Thymus (tissue), 11 donors: ENCODE results near the gene CADPS2. TPM values are rescaled to one million over a fixed set of nuclear protein-coding genes. Genes with fewer than 3 reads are reported as not detected.
"Not testable (repeated sequence)": the region's sequence is repeated elsewhere in the genome, so short reads cannot be mapped to it uniquely, and the experiment has no call there.

Experiments used
- DNase-seq, 9 donors: peaks; one replicate each; pipeline ENCODE4 v3.0.0-alpha.2; 2013; ENCODE audit warnings: low spot score in 9 of 9, low read depth in 6 of 9, missing footprints in 1 of 9
- H3K27ac ChIP-seq, 2 donors: one replicate each; pipeline ENCODE4 v1.5.1; 2013; ENCODE audit warnings: control low read depth in 1 of 2, low read depth in 1 of 2, low read length in 1 of 2, mild to moderate bottlenecking in 1 of 2, moderate library complexity in 1 of 2
- H3K27me3 ChIP-seq, 2 donors: one replicate each; pipeline ENCODE4 v1.5.1; 2013; ENCODE audit warnings: low read length in 1 of 2; ENCODE audit not compliant: control insufficient read depth in 2 of 2, insufficient read depth in 1 of 2
- H3K36me3 ChIP-seq, 2 donors: one replicate each; pipeline ENCODE4 v1.5.1; 2013; ENCODE audit warnings: low read length in 1 of 2, mild to moderate bottlenecking in 1 of 2, moderate library complexity in 1 of 2; ENCODE audit not compliant: control insufficient read depth in 2 of 2, insufficient read depth in 2 of 2
- H3K4me1 ChIP-seq, 2 donors: one replicate each; pipeline ENCODE4 v1.5.1; 2013; ENCODE audit warnings: low read length in 2 of 2; ENCODE audit not compliant: control insufficient read depth in 2 of 2, insufficient read depth in 2 of 2
- H3K4me3 ChIP-seq, 2 donors: one replicate each; pipeline ENCODE4 v1.5.1; 2013; ENCODE audit warnings: low read length in 2 of 2, control low read depth in 1 of 2, mild to moderate bottlenecking in 1 of 2
- H3K9me3 ChIP-seq, 2 donors: one replicate each; pipeline ENCODE4 v1.5.1; 2013; ENCODE audit warnings: low read length in 1 of 2, mild to moderate bottlenecking in 1 of 2; ENCODE audit not compliant: control insufficient read depth in 2 of 2, insufficient read depth in 1 of 2
- WGBS: extraction: QIAGEN DNeasy Blood & Tissue Kit; methylation state at CpG from one replicate; pipeline ENCODE4 v1.1.7; 2013; 5-methylcytosine and 5-hydroxymethylcytosine counted together
- polyA plus RNA-seq: library from polyadenylated mRNA; stranded (reverse); fragments of 200-250 nt; gene quantifications from one replicate; pipeline ENCODE4 v1.2.3, GENCODE V29; 2013
- total RNA-seq: library from RNA; stranded (reverse); fragments of 120-200 nt; gene quantifications from one replicate; pipeline ENCODE4 v1.2.4, GENCODE V29; 2013
- donor health status: healthy.

The CADPS2 gene
- total and polyA plus RNA-seq, 2 donors: 7.4 to 9.5 TPM

GRCh38 chr7:122692769-122693309 lies 193.4 kb downstream of the CADPS2 start:
- WGBS: 96% methylated on average over 3 of the region's 3 CpGs

GRCh38 chr7:122691569-122692235 lies 194.6 kb downstream of the CADPS2 start:
- H3K27me3 ChIP-seq: no peaks in the 10 kb centered on the region
- no peaks in the 10 kb centered on the region for H3K36me3 ChIP-seq
- peaks cover 0 to 17% of the 10 kb centered on the region in 2 donors for H3K9me3 ChIP-seq

More at GRCh38 chr7:122692769-122693309, 193.4 kb downstream of the CADPS2 start:
- DNase-seq: no peak
- H3K27ac ChIP-seq: no peak overlapping the region
- H3K27me3 ChIP-seq: no peaks in the 10 kb centered on the region
- peaks cover 0 to 17% of the 10 kb centered on the region in 2 donors for H3K9me3 ChIP-seq
- no peaks in the 10 kb centered on the region for H3K4me1 ChIP-seq
- H3K36me3 ChIP-seq: no peaks in the 10 kb centered on the region
- H3K4me3 ChIP-seq: no peak overlapping the region

GRCh38 chr7:122689346-122690109 lies 196.7 kb downstream of the CADPS2 start:
- H3K9me3 ChIP-seq: peaks cover 0 to 17% of the 10 kb centered on the region in 2 donors
- H3K36me3 ChIP-seq: no peaks in the 10 kb centered on the region
- 93% methylated on average over 13 of the region's 13 CpGs for WGBS
- no peaks in the 10 kb centered on the region for H3K27me3 ChIP-seq
- no peaks in the 10 kb centered on the region for H3K4me1 ChIP-seq
- no peak for DNase-seq
- no peak overlapping the region for H3K27ac ChIP-seq
- no peak overlapping the region for H3K4me3 ChIP-seq

More at GRCh38 chr7:122691569-122692235, 194.6 kb downstream of the CADPS2 start:
- WGBS: 94% methylated on average over 14 of the region's 14 CpGs
- no peak for DNase-seq
- Histone ChIP-seq H3K4me3 (no peak overlapping the region), H3K27ac (no peak overlapping the region), H3K4me1 (no peaks in the 10 kb centered on the region)

- 78% methylated on average over 6 of the region's 6 CpGs for WGBS
- no peaks in the 10 kb centered on the region for H3K27me3 ChIP-seq
Measured at GRCh38 chr7:122688400-122688998, 197.8 kb downstream of the CADPS2 start.

GRCh38 chr7:122686360-122686878 lies 199.8 kb downstream of the CADPS2 start:
- no peaks in the 10 kb centered on the region for H3K4me1 ChIP-seq
- no peak overlapping the region for H3K4me3 ChIP-seq
- H3K9me3 ChIP-seq: peaks cover 0 to 9% of the 10 kb centered on the region in 2 donors
- DNase-seq: no peak
- H3K27me3 ChIP-seq: no peaks in the 10 kb centered on the region
- 61% methylated on average over 10 of the region's 10 CpGs for WGBS
- H3K27ac ChIP-seq: no peak overlapping the region
- H3K36me3 ChIP-seq: no peaks in the 10 kb centered on the region

More at GRCh38 chr7:122688400-122688998, 197.8 kb downstream of the CADPS2 start:
- H3K4me3 ChIP-seq: no peak overlapping the region
- DNase-seq: no peak
- no peaks in the 10 kb centered on the region for H3K36me3 ChIP-seq
- H3K27ac ChIP-seq: no peak overlapping the region
- no peaks in the 10 kb centered on the region for H3K4me1 ChIP-seq
- H3K9me3 ChIP-seq: peaks cover 0 to 17% of the 10 kb centered on the region in 2 donors

GRCh38 chr7:122684504-122684903 lies 201.8 kb downstream of the CADPS2 start:
- H3K36me3 ChIP-seq: no peaks in the 10 kb centered on the region

GRCh38 chr7:122682815-122683550 lies 203.3 kb downstream of the CADPS2 start:
- H3K4me1 ChIP-seq: no peaks in the 10 kb centered on the region
- no peak overlapping the region for H3K27ac ChIP-seq
- no peak for DNase-seq
- H3K27me3 ChIP-seq: no peaks in the 10 kb centered on the region
- H3K4me3 ChIP-seq: no peak overlapping the region
- H3K36me3 ChIP-seq: no peaks in the 10 kb centered on the region
- 86% methylated on average over 8 of the region's 8 CpGs for WGBS
- no peaks in the 10 kb centered on the region for H3K9me3 ChIP-seq

More at GRCh38 chr7:122684504-122684903, 201.8 kb downstream of the CADPS2 start:
- H3K9me3 ChIP-seq: peaks cover 0 to 9% of the 10 kb centered on the region in 2 donors
- H3K27ac ChIP-seq: no peak overlapping the region
- no peaks in the 10 kb centered on the region for H3K27me3 ChIP-seq
- no peaks in the 10 kb centered on the region for H3K4me1 ChIP-seq
- WGBS: 78% methylated on average over 2 of the region's 2 CpGs
- DNase-seq: no peak
- no peak overlapping the region for H3K4me3 ChIP-seq

GRCh38 chr7:122681186-122681585 lies 205.1 kb downstream of the CADPS2 start:
- WGBS: 97% methylated on average over 16 of the region's 16 CpGs
- not testable (repeated sequence) for H3K27me3 ChIP-seq, DNase-seq

More at GRCh38 chr7:122681186-122681585, 205.1 kb downstream of the CADPS2 start:
- not testable (repeated sequence) for H3K4me3 ChIP-seq, H3K36me3 ChIP-seq, H3K27ac ChIP-seq, H3K9me3 ChIP-seq, H3K4me1 ChIP-seq
